Suprapubic skin (tissue), 4 donors: ENCODE data around the gene CREG1. TPM values are rescaled to one million over a fixed set of nuclear protein-coding genes. Genes with fewer than 3 reads are reported as not detected.

Source experiments
- DNase-seq, 2 donors: peaks; one replicate each; pipeline ENCODE4 v3.0.0-alpha.2; 2019; ENCODE audit warnings: low spot score in 2 of 2
- H3K27ac ChIP-seq: fragments of 200-600 bp; sonication (generic); one replicate; pipeline ENCODE4 v1.5.1; 2019
- H3K27me3 ChIP-seq: fragments of 200-600 bp; sonication (generic); one replicate; pipeline ENCODE4 v1.5.1; 2019
- H3K36me3 ChIP-seq: fragments of 200-600 bp; sonication (generic); one replicate; pipeline ENCODE4 v1.5.1; 2019
- H3K4me1 ChIP-seq: fragments of 200-600 bp; sonication (generic); one replicate; pipeline ENCODE4 v1.5.1; 2019
- H3K4me3 ChIP-seq: fragments of 200-600 bp; sonication (generic); one replicate; pipeline ENCODE4 v1.5.1; 2019; ENCODE audit warnings: mild to moderate bottlenecking
- H3K9me3 ChIP-seq: fragments of 200-600 bp; sonication (generic); one replicate; pipeline ENCODE4 v1.5.1; 2019
- EP300 ChIP-seq: sonication (generic); formaldehyde crosslinking; IDR thresholded peaks from one replicate; pipeline ENCODE4 v1.6.1; 2017; ENCODE audit warnings: antibody characterized with exemption
- POLR2A ChIP-seq, 2 donors: fragments of 450-650 bp; IDR thresholded peaks; one replicate each; pipeline ENCODE4 v1.6.1; 2017; ENCODE audit warnings: antibody characterized with exemption in 2 of 2, mild to moderate bottlenecking in 2 of 2, moderate library complexity in 2 of 2
- POLR2AphosphoS5 ChIP-seq, 3 donors: sonication (generic); formaldehyde crosslinking; IDR thresholded peaks; one replicate each; pipeline ENCODE4 v1.6.1; 2017; ENCODE audit warnings: antibody characterized with exemption in 3 of 3
- WGBS: methylation state at CpG from one replicate; pipeline ENCODE4 v1.1.5; 2018; 5-methylcytosine and 5-hydroxymethylcytosine counted together
- total RNA-seq, 4 donors: library from RNA; depleted of rRNA; stranded (reverse); fragments of >200 nt; gene quantifications; one replicate each; pipeline ENCODE4 v1.1.0, GENCODE V29; 2016
- TF ChIP-seq, protein P1 (sequence below), 2 donors: fragments of 200-600 bp in 1 of 2; fragments of 450-650 bp in 1 of 2; sonication (generic) in 1 of 2; IDR thresholded peaks; one replicate each; pipeline ENCODE4 v1.5.1; 2016 to 2019; ENCODE audit warnings: antibody characterized with exemption in 2 of 2, mild to moderate bottlenecking in 1 of 2, moderate library complexity in 1 of 2

Gene CREG1
- total RNA-seq: 100 to 1,000 TPM in 3 of 4 donors, 10 to 100 TPM in 1; 82.2 to 349 (median 188) TPM

DNA sequence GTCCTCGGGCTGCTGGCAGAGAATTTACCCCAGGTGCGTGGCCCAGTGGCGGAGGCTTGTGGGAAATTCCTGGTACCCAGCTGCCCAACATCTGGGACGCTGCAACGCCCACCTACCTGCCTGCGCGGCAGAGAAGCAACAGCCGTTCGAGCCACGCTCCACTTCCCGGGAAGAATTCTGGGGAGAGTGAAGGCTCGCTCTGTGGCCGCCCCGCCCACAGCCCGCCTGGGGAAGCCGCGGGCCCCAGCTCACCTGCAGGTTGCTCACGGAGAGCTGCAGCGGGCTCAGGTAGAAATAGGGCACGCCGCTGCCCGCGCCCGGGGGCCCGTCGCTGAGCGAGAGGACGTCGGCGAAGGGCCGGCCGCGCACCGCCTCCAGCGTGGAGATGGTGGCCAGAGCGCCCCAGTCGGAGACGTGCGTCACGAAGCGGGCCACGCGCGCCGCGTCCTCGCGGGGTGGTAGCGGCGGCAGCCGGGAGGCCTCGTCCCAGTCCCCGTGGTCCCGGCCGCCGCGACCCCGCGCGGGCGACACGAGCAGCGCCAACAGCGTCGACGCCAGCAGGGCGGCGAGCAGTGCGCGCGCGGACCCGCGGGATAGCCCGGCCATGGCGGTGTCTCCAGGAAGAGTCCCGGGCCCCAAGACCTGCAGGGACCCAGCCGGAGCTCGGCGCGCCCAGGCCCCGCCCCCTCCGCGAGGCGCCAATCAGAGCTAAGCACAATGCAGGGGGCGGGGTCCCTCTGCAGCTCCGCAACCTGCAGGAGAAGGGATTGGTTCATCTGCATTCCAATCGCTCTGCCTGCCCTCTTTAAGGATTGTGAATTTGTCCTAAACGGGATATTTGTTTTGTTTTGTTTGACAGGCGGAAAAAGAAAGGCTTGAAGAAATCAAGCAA is at the start of gene CREG1:
CREG1 (minus strand) TSS at position 627 of the 892 bp plus-strand sequence.
- no peaks in the 10 kb centered on the region for H3K9me3 ChIP-seq
- peak within 1 kb of the TSS; percentile 94 for H3K4me3 ChIP-seq
- peak within 1 kb of the TSS; percentile 96 for H3K27ac ChIP-seq
- no peaks in the 10 kb centered on the region for H3K36me3 ChIP-seq
- TF ChIP-seq POLR2AphosphoS5 (IDR thresholded peaks at IDR 0.05) (peak in 2 of 3 donors; percentile 16 to 18), POLR2A (IDR thresholded peaks at IDR 0.05) (peak; percentile 73 to 90), EP300 (no peak)
- TF ChIP-seq, protein P1, sequence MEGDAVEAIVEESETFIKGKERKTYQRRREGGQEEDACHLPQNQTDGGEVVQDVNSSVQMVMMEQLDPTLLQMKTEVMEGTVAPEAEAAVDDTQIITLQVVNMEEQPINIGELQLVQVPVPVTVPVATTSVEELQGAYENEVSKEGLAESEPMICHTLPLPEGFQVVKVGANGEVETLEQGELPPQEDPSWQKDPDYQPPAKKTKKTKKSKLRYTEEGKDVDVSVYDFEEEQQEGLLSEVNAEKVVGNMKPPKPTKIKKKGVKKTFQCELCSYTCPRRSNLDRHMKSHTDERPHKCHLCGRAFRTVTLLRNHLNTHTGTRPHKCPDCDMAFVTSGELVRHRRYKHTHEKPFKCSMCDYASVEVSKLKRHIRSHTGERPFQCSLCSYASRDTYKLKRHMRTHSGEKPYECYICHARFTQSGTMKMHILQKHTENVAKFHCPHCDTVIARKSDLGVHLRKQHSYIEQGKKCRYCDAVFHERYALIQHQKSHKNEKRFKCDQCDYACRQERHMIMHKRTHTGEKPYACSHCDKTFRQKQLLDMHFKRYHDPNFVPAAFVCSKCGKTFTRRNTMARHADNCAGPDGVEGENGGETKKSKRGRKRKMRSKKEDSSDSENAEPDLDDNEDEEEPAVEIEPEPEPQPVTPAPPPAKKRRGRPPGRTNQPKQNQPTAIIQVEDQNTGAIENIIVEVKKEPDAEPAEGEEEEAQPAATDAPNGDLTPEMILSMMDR (IDR thresholded peaks at IDR 0.05): no peak
- no peaks in the 10 kb centered on the region for H3K27me3 ChIP-seq
- under 1% methylated on average over 16 of the region's 90 CpGs for whole genome bisulfite sequencing
- H3K4me1 ChIP-seq: peaks cover 41% of the 10 kb centered on the region
- peak; percentile 95 to 96 for DNase-seq

DNA sequence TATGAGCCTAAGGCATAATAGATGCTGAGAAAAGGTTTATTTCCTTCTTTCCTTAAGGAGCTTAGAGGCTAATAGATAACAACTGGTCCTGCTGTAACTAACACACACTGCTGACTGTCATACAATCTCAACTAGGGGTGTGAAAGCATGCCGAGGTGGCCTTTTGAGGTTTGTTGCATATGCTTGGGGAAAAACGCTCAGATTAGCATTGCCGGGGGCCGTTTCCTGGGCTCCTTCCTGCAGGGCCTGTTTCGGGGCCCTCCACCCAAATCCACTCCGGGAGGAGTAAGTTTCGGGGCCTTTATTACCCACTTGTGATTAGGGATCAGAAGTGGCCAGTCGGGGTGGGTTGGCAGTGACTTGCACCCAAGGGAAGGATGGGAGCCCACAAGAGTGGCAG is 49.3 kb upstream of the CREG1 start:
- Histone ChIP-seq H3K4me1 (peaks cover 18% of the 10 kb centered on the region), H3K27ac (no peak overlapping the region), H3K9me3 (no peaks in the 10 kb centered on the region), H3K36me3 (no peaks in the 10 kb centered on the region), H3K4me3 (no peak overlapping the region), H3K27me3 (no peaks in the 10 kb centered on the region)
- TF ChIP-seq EP300 (no peak), POLR2AphosphoS5 (IDR thresholded peaks at IDR 0.05) (no peak), POLR2A (IDR thresholded peaks at IDR 0.05) (no peak)
- TF ChIP-seq, protein P1 (IDR thresholded peaks at IDR 0.05): no peak
- DNase-seq: no peak
- 80% methylated on average over 8 of the region's 8 CpGs for WGBS

DNA sequence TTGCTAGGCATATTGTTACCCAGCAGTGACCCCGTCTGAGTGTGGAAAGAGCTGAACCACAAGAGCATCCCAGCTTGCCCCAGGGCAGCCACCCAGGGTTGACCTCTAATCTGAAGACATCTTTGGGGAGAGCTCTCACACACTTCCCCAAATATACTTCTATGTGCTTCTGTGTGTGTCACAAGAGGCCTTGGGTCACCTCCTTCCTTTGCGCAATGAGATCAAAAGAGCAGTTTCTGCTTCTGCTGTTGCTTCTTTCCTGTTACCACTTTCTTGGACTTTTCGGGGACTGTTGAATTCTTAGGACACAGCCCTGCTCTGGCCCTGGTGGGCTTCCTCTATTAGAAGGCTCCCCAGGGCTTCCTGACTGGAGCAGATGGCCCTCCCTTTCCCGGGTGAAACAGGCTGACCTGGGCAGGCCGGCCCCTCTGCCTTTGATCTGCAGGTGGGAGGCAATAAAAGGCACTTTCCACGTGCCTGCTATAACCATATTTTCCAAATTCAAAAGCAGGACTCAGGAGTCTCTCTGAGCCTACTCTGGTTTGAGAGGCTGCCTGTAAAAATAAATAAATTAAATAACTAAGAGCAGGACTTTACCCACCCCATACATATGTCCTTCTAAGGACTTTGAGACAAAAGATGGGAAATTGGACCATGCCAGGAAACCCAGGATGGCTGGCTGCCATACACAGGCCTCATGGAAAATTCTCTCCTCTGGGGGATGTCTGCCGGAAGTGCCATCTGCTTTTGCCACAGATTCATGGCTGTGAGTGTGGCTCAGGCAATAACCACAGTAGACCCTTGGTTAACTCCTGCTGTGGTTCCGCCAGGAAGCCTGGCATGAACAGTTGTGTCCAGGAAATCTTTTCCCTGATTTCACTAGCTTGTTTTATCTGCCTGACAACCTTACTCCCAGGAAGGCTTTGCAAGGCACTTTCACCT is 48.2 kb upstream of the CREG1 start:
- WGBS: 80% methylated on average over 7 of the region's 8 CpGs

DNA sequence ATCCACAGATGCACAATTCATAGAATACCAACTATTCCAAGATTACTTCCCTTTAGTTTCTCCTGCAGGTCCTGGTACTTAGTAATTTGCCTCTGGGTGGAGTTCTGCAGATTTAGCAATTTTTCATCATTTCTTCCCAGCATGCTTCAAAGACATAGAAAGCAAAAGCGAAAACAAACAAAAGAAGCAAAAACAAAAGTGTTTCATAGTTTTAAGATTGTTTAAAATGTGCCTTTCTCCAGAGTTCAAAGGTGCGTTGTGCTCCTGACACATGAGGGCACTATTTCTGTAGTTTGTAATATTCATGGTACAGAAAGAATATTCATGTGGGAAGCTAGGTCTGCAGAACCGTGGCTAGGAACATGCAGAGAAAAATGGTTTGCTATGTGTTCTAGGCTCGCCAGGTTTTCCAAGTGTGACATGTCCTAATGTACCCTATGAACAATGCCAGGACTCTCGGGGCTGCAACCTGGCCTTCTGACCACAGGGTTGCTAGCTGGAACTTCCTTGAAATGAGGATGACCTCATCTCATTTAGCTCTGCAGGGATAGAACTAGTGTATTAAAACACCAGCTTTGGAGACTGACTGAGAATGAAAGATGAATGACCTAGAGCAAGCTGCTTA is 46.5 kb upstream of the CREG1 start:
- H3K27ac ChIP-seq: no peak overlapping the region
- H3K27me3 ChIP-seq: no peaks in the 10 kb centered on the region
- no peaks in the 10 kb centered on the region for H3K9me3 ChIP-seq
- TF ChIP-seq POLR2A (IDR thresholded peaks at IDR 0.05) (no peak), POLR2AphosphoS5 (IDR thresholded peaks at IDR 0.05) (no peak), EP300 (no peak)
- TF ChIP-seq, protein P1 (IDR thresholded peaks at IDR 0.05): peak; percentile 5 to 44
- peaks cover 18% of the 10 kb centered on the region for H3K4me1 ChIP-seq
- H3K36me3 ChIP-seq: no peaks in the 10 kb centered on the region
- WGBS: 21% methylated on average over 5 of the region's 5 CpGs
- DNase-seq: no peak
- no peak overlapping the region for H3K4me3 ChIP-seq

More for the DNA sequence above, 48.2 kb upstream of the CREG1 start:
- H3K4me1 ChIP-seq: peaks cover 18% of the 10 kb centered on the region
- H3K27me3 ChIP-seq: no peaks in the 10 kb centered on the region
- no peak for TF ChIP-seq POLR2A (IDR thresholded peaks at IDR 0.05)
- no peak for TF ChIP-seq EP300
- TF ChIP-seq POLR2AphosphoS5 (IDR thresholded peaks at IDR 0.05): no peak
- TF ChIP-seq, protein P1 (IDR thresholded peaks at IDR 0.05): no peak
- no peaks in the 10 kb centered on the region for H3K36me3 ChIP-seq
- H3K27ac ChIP-seq: peak overlapping the region; percentile 51
- H3K9me3 ChIP-seq: no peaks in the 10 kb centered on the region
- DNase-seq: peak in 1 of 2 donors; percentile 65
- H3K4me3 ChIP-seq: no peak overlapping the region
